Type B pancreatic cell (in vitro differentiated cells): Measurements from ENCODE around the gene EXT2. TPM values are rescaled to one million over a fixed set of nuclear protein-coding genes. Genes with fewer than 3 reads are reported as not detected.

Experiments used
- DNase-seq: peaks from one replicate; pipeline ENCODE4 v3.0.0; 2021; ENCODE audit warnings: mixed read lengths; ENCODE audit not compliant: unreplicated experiment; ENCODE audit errors: extremely low spot score
- H3K27ac Mint-ChIP-seq: 2 replicates; pipeline ENCODE4 v1.8.0; 2021; ENCODE audit warnings: mild to moderate bottlenecking, mixed read lengths
- H3K27me3 Mint-ChIP-seq: 2 replicates; pipeline ENCODE4 v1.8.0; 2021; ENCODE audit warnings: mixed read lengths
- H3K36me3 Mint-ChIP-seq: 2 replicates; pipeline ENCODE4 v1.8.0; 2021; ENCODE audit warnings: mixed read lengths
- H3K4me1 Mint-ChIP-seq: one replicate; pipeline ENCODE4 v1.8.0; 2021; ENCODE audit warnings: mixed read lengths; ENCODE audit not compliant: unreplicated experiment
- H3K4me3 Mint-ChIP-seq: 2 replicates; pipeline ENCODE4 v1.8.0; 2021; ENCODE audit warnings: mild to moderate bottlenecking, mixed read lengths
- H3K9me3 Mint-ChIP-seq: 2 replicates; pipeline ENCODE4 v1.8.0; 2021; ENCODE audit warnings: mixed read lengths
- CTCF ChIP-seq: fragments of 200-600 bp; sonication (generic); conservative IDR thresholded peaks from 2 replicates; pipeline ENCODE4 v1.5.0; 2021; ENCODE audit warnings: antibody characterized with exemption, mild to moderate bottlenecking
- total RNA-seq: library from RNA; stranded (reverse); gene quantifications from 2 replicates; pipeline ENCODE4 v1.2.1, GENCODE V29; 2021; ENCODE audit warnings: low replicate concordance

Gene EXT2
- total RNA-seq, 1 donor from 2014 or later = 62.7 TPM

- TF ChIP-seq CTCF = no peak
- peaks cover 43% of the 10 kb centered on the region for H3K36me3 Mint-ChIP-seq
- no peaks in the 10 kb centered on the region for H3K4me1 Mint-ChIP-seq
- no peak overlapping the region for H3K4me3 Mint-ChIP-seq
- DNase-seq = no peak
- H3K27ac Mint-ChIP-seq = no peak overlapping the region
- H3K9me3 Mint-ChIP-seq = peaks cover 4% of the 10 kb centered on the region
- no peaks in the 10 kb centered on the region for H3K27me3 Mint-ChIP-seq
These were observed 61.5 kb downstream of the EXT2 start for GRCh38 chr11:44157019-44157418.

GRCh38 chr11:44158384-44158783, 62.9 kb downstream of the EXT2 start:
- TF ChIP-seq CTCF = no peak
- Mint-ChIP-seq H3K27me3 (no peaks in the 10 kb centered on the region), H3K9me3 (no peaks in the 10 kb centered on the region), H3K27ac (no peak overlapping the region), H3K4me1 (no peaks in the 10 kb centered on the region), H3K4me3 (no peak overlapping the region), H3K36me3 (peaks cover 36% of the 10 kb centered on the region)
- DNase-seq = no peak

DNA sequence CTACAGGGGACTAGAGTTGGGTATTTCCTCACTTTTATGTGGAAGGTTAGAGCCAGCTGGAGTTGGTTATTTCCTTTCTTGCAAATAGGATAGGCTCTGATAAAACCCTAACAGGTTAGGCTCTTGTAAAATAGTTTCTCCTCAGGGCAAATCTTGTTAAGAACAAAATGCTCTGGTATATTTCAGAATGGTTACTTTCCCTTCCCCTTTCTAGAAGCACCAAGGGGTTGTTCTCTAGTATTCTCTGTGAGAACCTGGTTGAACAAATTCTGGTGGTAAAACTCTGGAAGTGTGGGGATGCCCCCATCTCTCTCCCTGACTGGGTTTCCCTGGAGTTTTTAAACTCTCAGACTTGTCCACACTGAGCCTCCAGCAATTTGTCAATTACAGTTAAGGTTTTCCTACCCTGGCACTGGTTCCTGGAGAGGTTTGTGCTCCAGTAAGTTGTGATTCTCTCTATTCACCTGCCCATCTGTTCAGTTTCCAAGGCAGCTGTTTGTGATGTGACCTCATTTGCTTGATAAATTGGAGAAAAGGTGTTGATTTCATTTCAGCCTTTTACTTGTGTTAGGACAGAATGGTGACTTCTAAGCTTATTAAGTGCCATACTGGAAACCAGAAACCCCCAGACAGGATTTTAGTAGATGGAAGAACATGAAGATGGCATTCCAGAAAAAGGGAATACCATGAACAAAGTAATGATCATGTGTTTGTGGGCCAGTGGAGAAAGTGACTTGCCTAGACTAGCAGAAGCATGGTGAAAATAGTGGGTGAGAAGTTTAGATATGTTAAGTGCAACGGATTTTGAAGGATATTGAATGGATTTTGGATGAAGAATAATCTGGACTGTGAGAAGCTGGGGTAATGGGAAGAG, 64.6 kb downstream of the EXT2 start:
- no peak for DNase-seq
- Mint-ChIP-seq H3K4me3 (no peak overlapping the region), H3K4me1 (peaks cover 5% of the 10 kb centered on the region), H3K27me3 (no peaks in the 10 kb centered on the region), H3K36me3 (peaks cover 32% of the 10 kb centered on the region), H3K27ac (no peak overlapping the region), H3K9me3 (no peaks in the 10 kb centered on the region)
- TF ChIP-seq CTCF = no peak

DNA sequence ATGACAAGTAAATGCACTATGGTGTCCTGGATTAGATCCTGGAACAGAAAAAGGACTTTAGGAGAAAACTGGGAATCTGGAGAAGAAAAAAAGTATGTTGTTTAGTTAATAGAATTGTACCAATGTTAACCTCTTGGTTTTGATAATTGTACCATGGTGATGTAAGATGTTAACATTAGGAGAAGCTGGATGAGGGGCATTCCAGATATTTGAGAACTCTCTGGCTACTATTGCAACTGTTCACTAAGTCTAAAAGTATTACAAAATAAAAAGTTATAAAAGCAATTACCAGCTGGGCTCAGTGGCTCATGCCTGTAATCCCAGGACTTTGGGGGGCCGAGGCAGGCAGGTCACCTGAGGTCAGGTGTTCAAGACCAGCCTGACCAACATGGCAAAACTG, 66.5 kb downstream of the EXT2 start:
- peaks cover 5% of the 10 kb centered on the region for H3K4me1 Mint-ChIP-seq
- peaks cover 23% of the 10 kb centered on the region for H3K36me3 Mint-ChIP-seq
- no peak overlapping the region for H3K4me3 Mint-ChIP-seq
- DNase-seq = no peak
- H3K27me3 Mint-ChIP-seq = no peaks in the 10 kb centered on the region
- no peaks in the 10 kb centered on the region for H3K9me3 Mint-ChIP-seq
- H3K27ac Mint-ChIP-seq = no peak overlapping the region
- TF ChIP-seq CTCF = no peak

DNA sequence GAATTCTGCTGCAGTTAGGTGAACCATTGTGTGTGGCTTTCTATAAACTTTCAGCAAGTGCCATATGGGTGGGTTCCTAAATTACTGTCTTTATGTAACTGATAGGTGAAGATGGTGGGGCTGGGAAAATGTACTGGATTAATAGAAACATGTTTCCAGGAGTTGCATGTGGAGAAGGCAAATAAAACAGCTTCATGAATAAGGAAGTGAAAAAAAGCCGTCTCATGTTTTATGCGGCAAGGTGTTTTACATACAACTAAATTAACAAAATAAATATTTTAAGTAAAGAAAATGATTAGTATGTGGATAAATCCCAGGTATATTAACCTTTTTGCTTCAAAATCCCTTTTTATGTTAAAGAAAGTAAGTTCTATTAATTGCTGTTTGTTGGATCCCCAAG, 67.2 kb downstream of the EXT2 start:
- TF ChIP-seq CTCF = no peak
- Mint-ChIP-seq H3K4me1 (peaks cover 5% of the 10 kb centered on the region), H3K27me3 (no peaks in the 10 kb centered on the region), H3K4me3 (no peak overlapping the region), H3K27ac (no peak overlapping the region), H3K9me3 (no peaks in the 10 kb centered on the region), H3K36me3 (peaks cover 23% of the 10 kb centered on the region)
- no peak for DNase-seq
